Endothelial cell of umbilical vein (primary cell): Measurements from ENCODE around the gene NUDT16L1.

ENCODE experiments used
- CTCF ChIP-seq, 2 donors: IDR thresholded peaks; 1 replicate in 1 of 2; 2 replicates in 1 of 2; pipeline ENCODE4 v1.5.1; 2011; ENCODE audit warnings: low read length in 2 of 2, mild to moderate bottlenecking in 2 of 2, moderate library complexity in 2 of 2, control low read depth in 1 of 2, inconsistent platforms in 1 of 2, low read depth in 1 of 2; ENCODE audit not compliant: insufficient read depth in 1 of 2; ENCODE audit errors: extremely low read depth in 1 of 2
- MAX ChIP-seq: IDR thresholded peaks from 2 replicates; pipeline ENCODE4 v1.6.1; 2011; ENCODE audit not compliant: insufficient read depth, insufficient read length
- POLR2A ChIP-seq: IDR thresholded peaks from 2 replicates; pipeline ENCODE4 v1.6.1; 2012; ENCODE audit warnings: low read depth, mild to moderate bottlenecking, control low read depth, low read length
- POLR2AphosphoS5 ChIP-seq: IDR thresholded peaks from 2 replicates; pipeline ENCODE4 v1.6.1; 2012; ENCODE audit warnings: low read depth, mild to moderate bottlenecking, control low read depth, low read length, moderate library complexity; ENCODE audit not compliant: insufficient read depth

GRCh38 chr16:4693956-4694641, 737 bp downstream of the NUDT16L1 start:
- TF ChIP-seq CTCF (IDR thresholded peaks at IDR 0.05; ENCODE audit: extremely low read depth in 1 of 2, insufficient read depth in 1 of 2, low read depth in 1 of 2, low read length in 2 of 2) (no peak), POLR2A (no peak), POLR2AphosphoS5 (no peak), MAX (no peak)
